Measurements from ENCODE around the gene PTPRR. TPM values are rescaled to one million over a fixed set of nuclear protein-coding genes. Genes with fewer than 3 reads are reported as not detected.

Gene PTPRR
- total and polyA plus RNA-seq, 10 of the 15 experiments (the other 5 are each of a cell fraction or from before 2014, with no cell fraction given): 0.14 to 3.1 (median 0.42) TPM

DNA sequence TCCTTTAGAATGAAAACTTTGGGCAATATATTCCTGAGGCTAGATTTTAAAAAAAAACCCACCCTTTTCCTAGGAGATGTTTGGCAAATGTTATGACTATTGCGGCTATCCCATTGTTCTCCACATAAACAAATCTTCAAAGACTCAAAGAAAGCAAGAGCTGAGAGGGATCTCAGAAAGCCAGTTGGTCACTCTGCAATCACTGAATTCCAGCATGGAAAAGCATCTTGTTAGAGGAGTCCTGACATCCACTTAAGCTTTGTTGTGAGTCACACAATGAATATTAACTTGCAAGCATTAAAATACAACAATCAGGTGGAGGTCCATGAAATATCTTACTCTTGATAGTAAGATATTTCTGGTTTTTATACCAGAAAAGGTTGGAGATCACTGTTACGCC lies 272.3 kb downstream of the PTPRR start:
- CTCF ChIA-PET: no interaction called here
- RAD21 ChIA-PET (ENCODE audit: unreplicated experiment): no interaction called here
- Histone ChIP-seq H3K27me3 (replicated peaks in 1 of 2; ENCODE audit: control insufficient read depth in 2 of 2, insufficient read depth in 2 of 2, low read length in 1 of 2) (no peaks in the 10 kb centered on the region), H2AFZ (ENCODE audit: control insufficient read depth, low read depth, low read length) (no peak overlapping the region), H3K79me2 (ENCODE audit: control insufficient read depth, insufficient read depth, low read length) (no peaks in the 10 kb centered on the region), H3K36me3 (ENCODE audit: control insufficient read depth in 2 of 2, insufficient read depth in 2 of 2, low read length in 1 of 2) (no peaks in the 10 kb centered on the region), H3K4me3 (no peak overlapping the region), H3K4me2 (ENCODE audit: control insufficient read depth, insufficient read depth) (no peak overlapping the region), H3K9me3 (replicated peaks; ENCODE audit: control insufficient read depth, insufficient read depth, low read length) (no peaks in the 10 kb centered on the region), H3K9ac (ENCODE audit: control insufficient read depth, insufficient read depth, low read length) (no peak overlapping the region), H3K4me1 (ENCODE audit: control insufficient read depth, insufficient read depth, low read length) (no peaks in the 10 kb centered on the region), H4K20me1 (ENCODE audit: control insufficient read depth, insufficient read depth) (no peaks in the 10 kb centered on the region), H3K27ac (ENCODE audit: control insufficient read depth, insufficient read depth) (no peak overlapping the region)
- FAIRE-seq: no peak
- BruUV-seq (replicated peaks): no TSS peak
- ATAC-seq: no peak
- DNase-seq (ENCODE audit: low read depth, low spot score): no peak
- in situ Hi-C loops (cut with MboI) (no loop called here), intact Hi-C loops (cut with micrococcal nuclease; ENCODE audit: unreplicated experiment) (no loop called here)
- WGBS (ENCODE audit: insufficient coverage, insufficient replicate concordance, low lambda C conversion rate, missing lambda C conversion rate): 47% methylated on average over 2 of the region's 2 CpGs
- SMC1A ChIA-PET (ENCODE audit: uncharacterized antibody, unreplicated experiment): interaction anchor here (1.4 kb wide), 1 partner anchor 16 kb away, joined by 3 read pairs; no protein-coding TSS in a partner anchor
- POLR2A ChIA-PET: no interaction called here
- no peak for TF ChIP-seq SRF (IDR thresholded peaks at IDR 0.05; ENCODE audit: low read depth in 2 of 2, low read length in 2 of 2)
- TF ChIP-seq ZSCAN29 (IDR thresholded peaks at IDR 0.05): no peak
- TF ChIP-seq, protein P1, sequence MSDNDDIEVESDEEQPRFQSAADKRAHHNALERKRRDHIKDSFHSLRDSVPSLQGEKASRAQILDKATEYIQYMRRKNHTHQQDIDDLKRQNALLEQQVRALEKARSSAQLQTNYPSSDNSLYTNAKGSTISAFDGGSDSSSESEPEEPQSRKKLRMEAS (IDR thresholded peaks at IDR 0.05; ENCODE audit: low read depth, low read length): no peak
- TF ChIP-seq CHD1 (IDR thresholded peaks at IDR 0.05; ENCODE audit: low read depth, low read length): no peak
- TF ChIP-seq, protein P2, sequence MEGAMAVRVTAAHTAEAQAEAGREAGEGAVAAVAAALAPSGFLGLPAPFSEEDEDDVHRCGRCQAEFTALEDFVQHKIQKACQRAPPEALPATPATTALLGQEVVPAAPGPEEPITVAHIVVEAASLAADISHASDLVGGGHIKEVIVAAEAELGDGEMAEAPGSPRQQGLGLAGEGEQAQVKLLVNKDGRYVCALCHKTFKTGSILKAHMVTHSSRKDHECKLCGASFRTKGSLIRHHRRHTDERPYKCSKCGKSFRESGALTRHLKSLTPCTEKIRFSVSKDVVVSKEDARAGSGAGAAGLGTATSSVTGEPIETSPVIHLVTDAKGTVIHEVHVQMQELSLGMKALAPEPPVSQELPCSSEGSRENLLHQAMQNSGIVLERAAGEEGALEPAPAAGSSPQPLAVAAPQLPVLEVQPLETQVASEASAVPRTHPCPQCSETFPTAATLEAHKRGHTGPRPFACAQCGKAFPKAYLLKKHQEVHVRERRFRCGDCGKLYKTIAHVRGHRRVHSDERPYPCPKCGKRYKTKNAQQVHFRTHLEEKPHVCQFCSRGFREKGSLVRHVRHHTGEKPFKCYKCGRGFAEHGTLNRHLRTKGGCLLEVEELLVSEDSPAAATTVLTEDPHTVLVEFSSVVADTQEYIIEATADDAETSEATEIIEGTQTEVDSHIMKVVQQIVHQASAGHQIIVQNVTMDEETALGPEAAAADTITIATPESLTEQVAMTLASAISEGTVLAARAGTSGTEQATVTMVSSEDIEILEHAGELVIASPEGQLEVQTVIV (IDR thresholded peaks at IDR 0.05; ENCODE audit: borderline replicate concordance, partially characterized antibody): no peak
- TF ChIP-seq STAT3 (IDR thresholded peaks at IDR 0.05; ENCODE audit: low read depth, low read length): no peak
- TF ChIP-seq MXI1 (IDR thresholded peaks at IDR 0.05; ENCODE audit: low read depth, low read length): no peak
- TF ChIP-seq ZBTB11 (CRISPR knock-in tag; IDR thresholded peaks at IDR 0.05): no peak
- no peak for TF ChIP-seq RFX5 (IDR thresholded peaks at IDR 0.05; ENCODE audit: low read depth, low read length)
- TF ChIP-seq ZNF687 (IDR thresholded peaks at IDR 0.05): no peak
